CD4-positive, alpha-beta T cell (primary cell): ENCODE results near the gene MBTD1. TPM values are rescaled to one million over a fixed set of nuclear protein-coding genes. Genes with fewer than 3 reads are reported as not detected.

Experiments used
- ATAC-seq: fragments of 200-7000 bp; cut with Tn5 transposase; one replicate; pipeline ENCODE4 v1.10.0; 2022; ENCODE audit warnings: mild to moderate bottlenecking; ENCODE audit not compliant: poor library complexity
- CTCF ChIA-PET: fragments of 350-600 bp; sonication (Branson Sonifier 250); formaldehyde crosslinking; loops from one replicate; lab custom pipeline; 2021; ENCODE audit warnings: antibody characterized with exemption, inconsistent platforms; lab: Charles Lee
- POLR2A ChIA-PET: fragments of 350-600 bp; sonication (Branson Sonifier 250); formaldehyde crosslinking; loops from one replicate; lab custom pipeline; 2021; ENCODE audit warnings: antibody characterized with exemption, inconsistent platforms; lab: Charles Lee
- DNase-seq, 14 experiments: peaks; one replicate each; pipeline ENCODE4 v3.0.0-alpha.2; 2013 to 2020; ENCODE audit warnings: mixed read lengths in 2 of 14
- H3K27ac ChIP-seq, 2 donors: one replicate each; pipeline versions ENCODE4 v1.5.1 to v1.7.0; 2013; ENCODE audit warnings: low read length in 2 of 2, low read depth in 1 of 2, mild to moderate bottlenecking in 1 of 2
- H3K27me3 ChIP-seq, 2 experiments: 1 replicate in 1 of 2; 2 replicates in 1 of 2; pipeline versions ENCODE4 v1.6.1 to v1.7.0; 2013; ENCODE audit warnings: low read length in 2 of 2, control low read depth in 1 of 2, mild to moderate bottlenecking in 1 of 2, moderate library complexity in 1 of 2; ENCODE audit not compliant: insufficient read depth in 2 of 2, control insufficient read depth in 1 of 2
- H3K36me3 ChIP-seq: one replicate; pipeline ENCODE4 v1.6.1; 2013; ENCODE audit warnings: low read length, control low read depth; ENCODE audit not compliant: insufficient read depth
- H3K4me1 ChIP-seq: one replicate; pipeline ENCODE4 v1.6.1; 2013; ENCODE audit warnings: low read length, control low read depth; ENCODE audit not compliant: insufficient read depth
- H3K4me3 ChIP-seq: one replicate; pipeline ENCODE4 v1.5.1; 2013; ENCODE audit warnings: mild to moderate bottlenecking, low read length, moderate library complexity
- H3K9me3 ChIP-seq, 2 experiments: 1 replicate in 1 of 2; 2 replicates in 1 of 2; pipeline versions ENCODE4 v1.6.1 to v1.7.0; 2013; ENCODE audit warnings: low read length in 2 of 2, mild to moderate bottlenecking in 2 of 2, control low read depth in 1 of 2, moderate library complexity in 1 of 2; ENCODE audit not compliant: control insufficient read depth in 1 of 2, insufficient read depth in 1 of 2
- H3K27ac Mint-ChIP-seq: one replicate; pipeline ENCODE4 v1.8.0; 2020; ENCODE audit warnings: mixed read lengths
- H3K27me3 Mint-ChIP-seq: one replicate; pipeline ENCODE4 v1.8.0; 2021; ENCODE audit warnings: mixed read lengths
- H3K36me3 Mint-ChIP-seq: one replicate; pipeline ENCODE4 v1.8.0; 2021; ENCODE audit warnings: low read depth, mixed read lengths
- H3K4me1 Mint-ChIP-seq: one replicate; pipeline ENCODE4 v1.8.0; 2021; ENCODE audit warnings: low read depth, mixed read lengths
- H3K4me3 Mint-ChIP-seq: one replicate; pipeline ENCODE4 v1.8.0; 2020; ENCODE audit warnings: mild to moderate bottlenecking, mixed read lengths
- H3K9me3 Mint-ChIP-seq: one replicate; pipeline ENCODE4 v1.8.0; 2020; ENCODE audit warnings: mixed read lengths
- CTCF ChIP-seq: fragments of 200-600 bp; IDR thresholded peaks from one replicate; pipeline ENCODE4 v1.8.0; 2022; ENCODE audit warnings: antibody characterized with exemption, mild to moderate bottlenecking
- intact Hi-C, 2 experiments: fragments of 100-400 bp; cut with DNase I in 1 of 2; cut with micrococcal nuclease in 1 of 2; formaldehyde crosslinking; loops; one replicate each; pipeline versions ENCODE4 v1.15.1 to v1.9.0; 2023 to 2025; cut with DNase I, micrococcal nuclease
- polyA plus RNA-seq, 2 donors: library from polyadenylated mRNA; unstranded; fragments of 120-200 nt; gene quantifications; one replicate each; pipeline ENCODE4 v1.2.1, GENCODE V29; 2013
- total RNA-seq, 174 experiments: library from RNA in 2 of 174; stranded (reverse) in 2 of 174; gene quantifications; one replicate each; pipeline ENCODE4 v1.2.3 and lab custom pipeline; 2021 to 2026

Gene MBTD1
- total RNA-seq (10 to 100 TPM; 23.0 TPM), total RNA-seq (lab: John Stamatoyannopoulos, UW) (12.8 to 84.7 (median 48.5) reads per million in 172 experiments)
- 15.2 TPM for polyA plus RNA-seq (2013, experiment 1 of 2)
- 19.9 TPM for polyA plus RNA-seq (2013, experiment 2 of 2)

DNA sequence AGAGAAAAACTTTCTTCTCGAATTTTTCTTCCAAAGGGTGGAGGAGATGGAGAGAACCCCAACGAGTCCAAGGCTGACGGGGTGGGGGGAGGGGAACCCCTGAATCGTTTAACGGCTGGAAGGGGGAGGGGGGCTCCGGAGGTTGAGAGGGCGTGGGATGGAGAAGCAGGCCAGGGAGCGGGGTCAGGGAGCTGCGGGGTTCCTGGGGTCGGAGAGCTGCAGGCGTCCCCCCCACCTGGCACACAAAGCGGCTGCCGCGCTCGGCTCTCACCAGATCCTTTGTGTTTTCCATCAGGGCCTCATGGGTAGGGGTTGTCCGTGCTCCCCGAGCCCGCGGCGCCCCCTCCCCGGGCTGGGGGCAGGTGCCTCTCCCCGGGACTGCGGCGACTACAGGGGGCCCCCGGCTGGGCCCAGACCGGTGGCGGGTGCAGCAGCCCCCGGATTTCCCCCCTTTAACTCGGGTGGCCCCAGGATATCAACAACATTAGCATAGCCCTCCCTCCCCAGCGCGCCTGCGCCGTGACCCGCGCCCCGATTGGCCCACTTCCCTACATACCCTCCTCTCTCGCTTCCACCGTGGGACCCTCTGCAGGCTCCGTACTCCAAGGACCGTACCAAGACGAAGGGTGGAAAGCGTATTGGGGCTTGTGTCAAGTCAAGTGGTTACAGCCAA lies at the start of gene MBTD1:
TSS of gene MBTD1 (minus strand) at position 486 of the 673 bp plus-strand sequence. CDS start 34,888 bp downstream, outside the sequence.
- H3K4me3 Mint-ChIP-seq: peak within 1 kb of the TSS; percentile 99
- no peaks in the 10 kb centered on the region for H3K27me3 ChIP-seq
- peaks cover 39% of the 10 kb centered on the region for H3K4me1 ChIP-seq
- CTCF ChIA-PET: no interaction called here
- peaks cover 86% of the 10 kb centered on the region for H3K36me3 Mint-ChIP-seq
- no peak for TF ChIP-seq CTCF
- peak within 1 kb of the TSS; percentile 96 to 99 for H3K27ac ChIP-seq
- DNase-seq (peak; percentile 90 to 98 (median 94)), ATAC-seq (peak; percentile 87)
- POLR2A ChIA-PET: interaction anchor here (1.1 to 1.8 kb wide), 3 partner anchors 9 to 106 kb away, joined by 3 to 14 read pairs (median 4); partner anchors contain the start of gene NME1
- peak within 1 kb of the TSS; percentile 99 for H3K27ac Mint-ChIP-seq
- peak within 1 kb of the TSS; percentile 90 for H3K4me3 ChIP-seq
- intact Hi-C loops: loop anchor here (5.0 to 10.0 kb wide), 7 partner anchors 92 to 885 kb away; partner anchors contain the start of genes NME2 (in 2 of the 2), EME1 (in 1 of the 2), MRPL27 (in 1 of the 2) and NME1 (in 1 of the 2)
- H3K9me3 ChIP-seq: no peaks in the 10 kb centered on the region
- H3K9me3 Mint-ChIP-seq: no peaks in the 10 kb centered on the region
- H3K27me3 Mint-ChIP-seq: no peaks in the 10 kb centered on the region
- peaks cover 86% of the 10 kb centered on the region for H3K4me1 Mint-ChIP-seq
- peaks cover 34% of the 10 kb centered on the region for H3K36me3 ChIP-seq

DNA sequence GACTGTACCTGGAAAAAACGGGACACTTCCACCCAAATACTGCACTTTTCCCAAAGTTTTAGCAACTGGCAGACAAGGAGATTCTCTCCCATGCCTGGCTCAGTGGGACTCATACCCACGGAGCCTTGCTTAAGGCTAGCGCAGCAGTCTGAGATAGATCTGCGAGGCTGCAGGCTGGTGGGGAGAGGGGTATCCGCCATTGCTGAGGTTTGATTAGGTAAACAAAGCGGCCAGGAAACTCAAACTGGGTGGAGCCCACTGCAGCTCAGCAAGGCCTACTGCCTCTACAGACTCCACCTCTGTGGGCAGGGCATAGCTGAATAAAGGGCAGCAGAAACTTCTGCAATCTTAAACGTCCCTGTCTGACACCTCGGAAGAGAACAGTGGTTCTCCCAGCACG lies 45.3 kb upstream of the MBTD1 start:
- POLR2A ChIA-PET: no interaction called here
- Histone ChIP-seq H3K27me3 (peaks cover 0 to 2% of the 10 kb centered on the region in 2 experiments), H3K9me3 (peaks cover 0 to 6% of the 10 kb centered on the region in 2 experiments)

GRCh38 chr17:51299859-51300258 lies 40.0 kb upstream of the MBTD1 start:
- intact Hi-C loops: loop anchor here (1.0 to 10.0 kb wide), 6 partner anchors 240 to 807 kb away; no protein-coding TSS in a partner anchor
- no peak overlapping the region for H3K27ac Mint-ChIP-seq
- no peaks in the 10 kb centered on the region for H3K27me3 ChIP-seq

More for the DNA sequence above, 45.3 kb upstream of the MBTD1 start:
- DNase-seq (no peak), ATAC-seq (no peak)
- H3K27ac Mint-ChIP-seq: no peak overlapping the region
- H3K27me3 Mint-ChIP-seq: peaks cover 7% of the 10 kb centered on the region
- H3K4me1 Mint-ChIP-seq: no peaks in the 10 kb centered on the region
- Histone ChIP-seq H3K4me3 (no peak overlapping the region), H3K36me3 (no peaks in the 10 kb centered on the region), H3K4me1 (no peaks in the 10 kb centered on the region), H3K27ac (no peak overlapping the region)
- CTCF ChIA-PET: no interaction called here
- intact Hi-C loops: no loop called here
- no peak for TF ChIP-seq CTCF
- no peak overlapping the region for H3K4me3 Mint-ChIP-seq
- peaks cover 4% of the 10 kb centered on the region for H3K36me3 Mint-ChIP-seq
- peaks cover 7% of the 10 kb centered on the region for H3K9me3 Mint-ChIP-seq

More at GRCh38 chr17:51299859-51300258, 40.0 kb upstream of the MBTD1 start:
- ChIA-PET POLR2A (no interaction called here), CTCF (no interaction called here)
- Mint-ChIP-seq H3K4me3 (no peak overlapping the region), H3K27me3 (no peaks in the 10 kb centered on the region), H3K9me3 (no peaks in the 10 kb centered on the region), H3K36me3 (peaks cover 51% of the 10 kb centered on the region), H3K4me1 (no peaks in the 10 kb centered on the region)
- no peaks in the 10 kb centered on the region for H3K4me1 ChIP-seq
- H3K27ac ChIP-seq: no peak overlapping the region
- peaks cover 32% of the 10 kb centered on the region for H3K36me3 ChIP-seq
- ATAC-seq (no peak), DNase-seq (no peak)
- TF ChIP-seq CTCF: no peak
- no peak overlapping the region for H3K4me3 ChIP-seq
- H3K9me3 ChIP-seq: peaks cover 0 to under 1% of the 10 kb centered on the region in 2 experiments
